Endothelial cell (in vitro differentiated cells): ENCODE results near the gene G6PD. TPM values are rescaled to one million over a fixed set of nuclear protein-coding genes. Genes with fewer than 3 reads are reported as not detected.

Source experiments
- DNase-seq: peaks from one replicate; pipeline ENCODE4 v3.0.0; 2021; ENCODE audit warnings: low spot score
- H3K27ac Mint-ChIP-seq: one replicate; pipeline ENCODE4 v1.8.0; 2021; ENCODE audit warnings: mixed read lengths, inconsistent platforms; ENCODE audit not compliant: unreplicated experiment
- H3K27me3 Mint-ChIP-seq: one replicate; pipeline ENCODE4 v1.8.0; 2021; ENCODE audit warnings: mild to moderate bottlenecking, moderate library complexity, mixed read lengths, inconsistent platforms; ENCODE audit not compliant: unreplicated experiment
- H3K36me3 Mint-ChIP-seq: one replicate; pipeline ENCODE4 v1.8.0; 2021; ENCODE audit warnings: mild to moderate bottlenecking, low read depth, mixed read lengths, inconsistent platforms; ENCODE audit not compliant: unreplicated experiment
- H3K4me1 Mint-ChIP-seq: one replicate; pipeline ENCODE4 v1.8.0; 2021; ENCODE audit warnings: mild to moderate bottlenecking, mixed read lengths, inconsistent platforms; ENCODE audit not compliant: unreplicated experiment
- H3K4me3 Mint-ChIP-seq: one replicate; pipeline ENCODE4 v1.8.0; 2021; ENCODE audit warnings: mild to moderate bottlenecking, mixed read lengths, inconsistent platforms; ENCODE audit not compliant: unreplicated experiment
- H3K9me3 Mint-ChIP-seq: one replicate; pipeline ENCODE4 v1.8.0; 2021; ENCODE audit warnings: mixed read lengths, inconsistent platforms; ENCODE audit not compliant: unreplicated experiment
- CTCF ChIP-seq: fragments of 200-600 bp; sonication (generic); IDR thresholded peaks from one replicate; pipeline ENCODE4 v1.5.0; 2021; ENCODE audit warnings: antibody characterized with exemption; ENCODE audit not compliant: unreplicated experiment
- total RNA-seq: library from RNA; stranded (reverse); fragmentation: NEBNext Ultra II Directional; extraction: Animal tissue kit (Norgen Biotek cat#: 25700); gene quantifications from one replicate; pipeline ENCODE4 v1.2.1, GENCODE V29; 2021; ENCODE audit not compliant: unreplicated experiment

The G6PD gene
- total RNA-seq, 1 donor from 2014 or later, result 46.4 TPM

- no peaks in the 10 kb centered on the region for H3K9me3 Mint-ChIP-seq
- peaks cover 2% of the 10 kb centered on the region for H3K4me1 Mint-ChIP-seq
- no peak for TF ChIP-seq CTCF
- H3K4me3 Mint-ChIP-seq, result peak overlapping the region; percentile 88
- no peak for DNase-seq
- peaks cover 4% of the 10 kb centered on the region for H3K36me3 Mint-ChIP-seq
- no peak overlapping the region for H3K27ac Mint-ChIP-seq
- peaks cover 4% of the 10 kb centered on the region for H3K27me3 Mint-ChIP-seq
Observed at GRCh38 chrX:154490021-154490413, 56.6 kb downstream of the G6PD start.

GRCh38 chrX:154489182-154489581 is 57.5 kb downstream of the G6PD start:
- Mint-ChIP-seq H3K36me3 (peaks cover 4% of the 10 kb centered on the region), H3K27ac (no peak overlapping the region), H3K4me1 (peaks cover 2% of the 10 kb centered on the region), H3K9me3 (no peaks in the 10 kb centered on the region), H3K27me3 (peaks cover 2% of the 10 kb centered on the region), H3K4me3 (peak overlapping the region; percentile 88)
- no peak for DNase-seq
- TF ChIP-seq CTCF, result no peak

GRCh38 chrX:154488336-154489075 is 58.1 kb downstream of the G6PD start:
- Mint-ChIP-seq H3K9me3 (no peaks in the 10 kb centered on the region), H3K4me1 (peaks cover 4% of the 10 kb centered on the region), H3K27me3 (peaks cover 2% of the 10 kb centered on the region), H3K4me3 (no peak overlapping the region), H3K36me3 (peaks cover 4% of the 10 kb centered on the region), H3K27ac (no peak overlapping the region)
- no peak for DNase-seq
- TF ChIP-seq CTCF, result no peak

- DNase-seq, result no peak
- H3K36me3 Mint-ChIP-seq, result peaks cover 4% of the 10 kb centered on the region
- no peak for TF ChIP-seq CTCF
- no peaks in the 10 kb centered on the region for H3K9me3 Mint-ChIP-seq
- H3K27me3 Mint-ChIP-seq, result peaks cover 2% of the 10 kb centered on the region
- no peak overlapping the region for H3K4me3 Mint-ChIP-seq
- no peak overlapping the region for H3K27ac Mint-ChIP-seq
- peaks cover 7% of the 10 kb centered on the region for H3K4me1 Mint-ChIP-seq
Observed at GRCh38 chrX:154487518-154488290, 58.9 kb downstream of the G6PD start.
